OCI-LY1 (cell line): ENCODE measurements around the gene TERT.

ENCODE experiments used
- EZH2 ChIP-seq: fragments of 200-600 bp; sonication (generic), shearing (Covaris generic); IDR thresholded peaks from 2 replicates; pipeline ENCODE4 v1.8.0; 2017; ENCODE audit warnings: borderline replicate concordance, mixed run types, mild to moderate bottlenecking, antibody characterized with exemption, low read length, moderate library complexity, mixed read lengths
- TF ChIP-seq, protein P1 (sequence below): fragments of 200-600 bp; sonication (generic), shearing (Covaris generic); IDR thresholded peaks from 2 replicates; pipeline ENCODE4 v1.5.1; 2017; ENCODE audit warnings: mild to moderate bottlenecking, antibody characterized with exemption, low read length, moderate library complexity, mixed read lengths

GRCh38 chr5:1225081-1225480, 69.8 kb downstream of the TERT start, which contains the start of gene SLC6A18:
- TF ChIP-seq, protein P1, sequence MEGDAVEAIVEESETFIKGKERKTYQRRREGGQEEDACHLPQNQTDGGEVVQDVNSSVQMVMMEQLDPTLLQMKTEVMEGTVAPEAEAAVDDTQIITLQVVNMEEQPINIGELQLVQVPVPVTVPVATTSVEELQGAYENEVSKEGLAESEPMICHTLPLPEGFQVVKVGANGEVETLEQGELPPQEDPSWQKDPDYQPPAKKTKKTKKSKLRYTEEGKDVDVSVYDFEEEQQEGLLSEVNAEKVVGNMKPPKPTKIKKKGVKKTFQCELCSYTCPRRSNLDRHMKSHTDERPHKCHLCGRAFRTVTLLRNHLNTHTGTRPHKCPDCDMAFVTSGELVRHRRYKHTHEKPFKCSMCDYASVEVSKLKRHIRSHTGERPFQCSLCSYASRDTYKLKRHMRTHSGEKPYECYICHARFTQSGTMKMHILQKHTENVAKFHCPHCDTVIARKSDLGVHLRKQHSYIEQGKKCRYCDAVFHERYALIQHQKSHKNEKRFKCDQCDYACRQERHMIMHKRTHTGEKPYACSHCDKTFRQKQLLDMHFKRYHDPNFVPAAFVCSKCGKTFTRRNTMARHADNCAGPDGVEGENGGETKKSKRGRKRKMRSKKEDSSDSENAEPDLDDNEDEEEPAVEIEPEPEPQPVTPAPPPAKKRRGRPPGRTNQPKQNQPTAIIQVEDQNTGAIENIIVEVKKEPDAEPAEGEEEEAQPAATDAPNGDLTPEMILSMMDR, result no peak
- TF ChIP-seq EZH2, result no peak
